Loucy (cell line): ENCODE measurements around the gene FAM120B.

Experiments used
- H2AFZ ChIP-seq: fragments of 200-600 bp; sonication (generic); 2 replicates; pipeline ENCODE4 v1.6.0; 2016; ENCODE audit warnings: antibody characterized with exemption, mild to moderate bottlenecking, low read length, moderate library complexity
- H3F3A ChIP-seq: fragments of 200-600 bp; 2 replicates; pipeline ENCODE4 v1.6.0; 2016; ENCODE audit warnings: antibody characterized with exemption, low read depth, mild to moderate bottlenecking
- H3K27me3 ChIP-seq: fragments of 200-600 bp; sonication (generic); 2 replicates; pipeline ENCODE4 v1.6.1; 2014; ENCODE audit warnings: low read length, mild to moderate bottlenecking; ENCODE audit not compliant: insufficient read depth, poor library complexity, severe bottlenecking
- H3K36me3 ChIP-seq: fragments of 200-600 bp; sonication (generic); 2 replicates; pipeline ENCODE4 v1.6.1; 2016; ENCODE audit warnings: low read length; ENCODE audit not compliant: insufficient read depth
- H3K4me1 ChIP-seq: fragments of 200-600 bp; sonication (generic); 2 replicates; pipeline ENCODE4 v1.5.1; 2014; ENCODE audit warnings: low read length, mild to moderate bottlenecking; ENCODE audit not compliant: insufficient read depth, poor library complexity, severe bottlenecking
- H3K4me2 ChIP-seq: fragments of 200-600 bp; sonication (generic); 2 replicates; pipeline ENCODE4 v1.6.0; 2014; ENCODE audit warnings: antibody characterized with exemption, low read length, low read depth, mild to moderate bottlenecking; ENCODE audit not compliant: poor library complexity, severe bottlenecking
- H3K4me3 ChIP-seq: fragments of 200-600 bp; sonication (generic); 2 replicates; pipeline ENCODE4 v1.5.1; 2014; ENCODE audit warnings: low read length, mild to moderate bottlenecking, mixed read lengths; ENCODE audit not compliant: poor library complexity, severe bottlenecking
- H3K79me2 ChIP-seq: fragments of 200-600 bp; sonication (generic); 2 replicates; pipeline ENCODE4 v1.6.1; 2014; ENCODE audit warnings: low read length; ENCODE audit not compliant: insufficient read depth
- H3K9ac ChIP-seq: fragments of 200-600 bp; sonication (generic); 2 replicates; pipeline ENCODE4 v1.6.0; 2014; ENCODE audit warnings: mild to moderate bottlenecking, low read depth, low read length, moderate library complexity; ENCODE audit not compliant: poor library complexity, severe bottlenecking
- H3K9me2 ChIP-seq: fragments of 200-600 bp; sonication (generic); replicated peaks from 2 replicates; pipeline ENCODE4 v1.6.1; 2016; ENCODE audit warnings: low read depth, low read length, mixed read lengths
- H3K9me3 ChIP-seq: fragments of 200-600 bp; sonication (generic); 2 replicates; pipeline ENCODE4 v1.6.1; 2014; ENCODE audit warnings: mild to moderate bottlenecking, antibody characterized with exemption, low read length, low read depth; ENCODE audit not compliant: insufficient read depth
- H4K20me1 ChIP-seq: fragments of 200-600 bp; sonication (generic); 2 replicates; pipeline ENCODE4 v1.6.0; 2014; ENCODE audit warnings: antibody characterized with exemption, low read length, mild to moderate bottlenecking; ENCODE audit not compliant: insufficient read depth, poor library complexity, severe bottlenecking
- EZH2phosphoT487 ChIP-seq: fragments of 200-600 bp; IDR thresholded peaks from 2 replicates; pipeline ENCODE4 v1.6.1; 2018; ENCODE audit warnings: antibody characterized with exemption, mild to moderate bottlenecking, moderate library complexity, borderline replicate concordance
- TF ChIP-seq, protein P1 (sequence below): fragments of 200-600 bp; sonication (generic); conservative IDR thresholded peaks from 2 replicates; pipeline ENCODE4 v1.5.1; 2014; ENCODE audit warnings: mild to moderate bottlenecking, antibody characterized with exemption, low read length

FAM120B gene

DNA sequence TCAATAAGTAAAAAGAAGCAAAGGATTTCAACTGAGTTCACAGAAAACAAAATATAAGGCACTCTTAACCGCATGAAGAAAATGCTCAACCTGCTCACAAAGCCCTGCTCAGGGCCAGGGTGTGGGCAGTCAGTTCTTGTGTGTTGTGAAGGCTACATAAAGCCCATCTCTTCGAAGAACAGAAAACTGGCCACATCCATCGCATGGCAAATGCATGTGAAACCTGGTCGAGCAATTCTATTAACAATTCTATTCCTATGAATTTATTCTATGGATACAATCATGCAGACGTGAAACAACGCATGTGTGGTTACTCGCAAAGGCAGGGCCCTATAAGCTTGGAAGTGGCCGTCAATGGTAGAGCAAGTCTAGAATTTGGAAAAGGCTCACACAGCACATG is 136.0 kb downstream of the FAM120B start:
- no peaks in the 10 kb centered on the region for H3K36me3 ChIP-seq
- no peak overlapping the region for H2AFZ ChIP-seq
- H4K20me1 ChIP-seq: no peaks in the 10 kb centered on the region
- peaks cover 19% of the 10 kb centered on the region; the same call in 1 of the 2 replicates for H3K9me3 ChIP-seq
- TF ChIP-seq, protein P1, sequence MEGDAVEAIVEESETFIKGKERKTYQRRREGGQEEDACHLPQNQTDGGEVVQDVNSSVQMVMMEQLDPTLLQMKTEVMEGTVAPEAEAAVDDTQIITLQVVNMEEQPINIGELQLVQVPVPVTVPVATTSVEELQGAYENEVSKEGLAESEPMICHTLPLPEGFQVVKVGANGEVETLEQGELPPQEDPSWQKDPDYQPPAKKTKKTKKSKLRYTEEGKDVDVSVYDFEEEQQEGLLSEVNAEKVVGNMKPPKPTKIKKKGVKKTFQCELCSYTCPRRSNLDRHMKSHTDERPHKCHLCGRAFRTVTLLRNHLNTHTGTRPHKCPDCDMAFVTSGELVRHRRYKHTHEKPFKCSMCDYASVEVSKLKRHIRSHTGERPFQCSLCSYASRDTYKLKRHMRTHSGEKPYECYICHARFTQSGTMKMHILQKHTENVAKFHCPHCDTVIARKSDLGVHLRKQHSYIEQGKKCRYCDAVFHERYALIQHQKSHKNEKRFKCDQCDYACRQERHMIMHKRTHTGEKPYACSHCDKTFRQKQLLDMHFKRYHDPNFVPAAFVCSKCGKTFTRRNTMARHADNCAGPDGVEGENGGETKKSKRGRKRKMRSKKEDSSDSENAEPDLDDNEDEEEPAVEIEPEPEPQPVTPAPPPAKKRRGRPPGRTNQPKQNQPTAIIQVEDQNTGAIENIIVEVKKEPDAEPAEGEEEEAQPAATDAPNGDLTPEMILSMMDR: no peak
- TF ChIP-seq EZH2phosphoT487: no peak
- no peak overlapping the region for H3K9ac ChIP-seq
- H3K4me3 ChIP-seq: no peak overlapping the region
- H3K4me2 ChIP-seq: no peak overlapping the region
- no peaks in the 10 kb centered on the region for H3K27me3 ChIP-seq
- no peaks in the 10 kb centered on the region for H3K4me1 ChIP-seq
- H3F3A ChIP-seq: no peaks in the 10 kb centered on the region
- no peaks in the 10 kb centered on the region for H3K79me2 ChIP-seq
- no peaks in the 10 kb centered on the region for H3K9me2 ChIP-seq

DNA sequence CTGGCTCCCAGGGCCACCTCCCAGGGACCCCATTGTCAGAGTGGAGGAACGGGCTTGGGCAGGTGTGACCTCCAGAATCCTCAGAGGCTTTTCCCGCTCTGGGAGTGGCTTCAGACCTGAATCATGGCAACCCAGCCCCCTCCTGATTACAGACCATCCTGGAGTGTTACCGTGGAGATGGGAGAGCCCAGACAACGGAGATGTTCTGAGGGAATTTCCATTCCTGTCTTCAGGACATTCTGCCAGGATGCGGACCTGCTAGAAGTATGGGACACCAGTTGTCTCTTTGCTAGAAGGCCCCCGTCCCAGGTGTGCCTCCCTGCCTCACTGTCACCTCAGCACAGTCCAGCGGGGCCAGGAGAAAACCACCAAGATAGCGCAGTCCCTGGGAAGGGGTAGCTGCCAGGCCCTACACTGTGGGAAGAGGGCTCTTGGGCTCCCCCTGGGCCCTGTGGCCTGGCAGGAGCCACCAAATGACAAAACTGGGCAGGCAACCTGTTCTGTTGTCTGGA is 136.6 kb downstream of the FAM120B start:
- Histone ChIP-seq H3K27me3 (no peaks in the 10 kb centered on the region), H3K9me2 (no peaks in the 10 kb centered on the region), H3K36me3 (no peaks in the 10 kb centered on the region), H3K4me3 (no peak overlapping the region), H2AFZ (no peak overlapping the region), H3K79me2 (no peaks in the 10 kb centered on the region), H3K9me3 (peaks cover 15% of the 10 kb centered on the region; the same call in 1 of the 2 replicates), H4K20me1 (no peaks in the 10 kb centered on the region), H3K4me1 (no peaks in the 10 kb centered on the region), H3K4me2 (no peak overlapping the region), H3F3A (no peaks in the 10 kb centered on the region), H3K9ac (no peak overlapping the region)
- TF ChIP-seq EZH2phosphoT487: no peak
- TF ChIP-seq, protein P1: no peak

DNA sequence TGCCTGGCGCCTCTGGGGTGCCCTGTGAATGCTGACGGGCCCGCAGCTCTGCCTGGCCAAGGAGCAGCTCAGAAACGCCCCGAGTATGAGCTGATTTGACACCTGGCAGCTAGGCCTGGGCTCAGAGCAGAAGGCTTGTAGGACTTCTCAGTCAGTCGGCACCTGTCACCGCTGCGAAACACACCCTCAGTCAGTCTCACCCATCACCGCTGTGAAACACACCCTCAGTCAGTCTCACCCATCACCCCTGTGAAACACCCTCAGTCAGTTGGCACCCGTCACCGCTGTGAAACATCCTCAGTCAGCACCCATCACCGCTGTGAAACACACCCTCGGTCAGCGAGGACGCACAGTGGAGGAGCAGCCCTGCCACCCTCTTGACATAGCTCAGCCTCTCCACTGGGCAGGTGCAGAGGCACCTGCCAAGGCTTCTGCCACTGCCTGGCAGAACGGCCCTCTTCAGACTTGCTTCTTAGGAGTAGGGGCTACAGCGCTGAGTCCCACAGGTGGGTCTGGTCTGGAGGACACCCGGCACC is 137.6 kb downstream of the FAM120B start:
- Histone ChIP-seq H3K9me2 (no peaks in the 10 kb centered on the region), H3K36me3 (no peaks in the 10 kb centered on the region), H3K27me3 (no peaks in the 10 kb centered on the region), H3K4me1 (no peaks in the 10 kb centered on the region), H3F3A (no peaks in the 10 kb centered on the region), H3K4me2 (no peak overlapping the region), H3K4me3 (no peak overlapping the region), H3K9ac (no peak overlapping the region), H3K9me3 (peaks cover 15% of the 10 kb centered on the region; the same call in 1 of the 2 replicates), H4K20me1 (no peaks in the 10 kb centered on the region), H3K79me2 (no peaks in the 10 kb centered on the region), H2AFZ (no peak overlapping the region)
- no peak for TF ChIP-seq EZH2phosphoT487
- TF ChIP-seq, protein P1: no peak
